H9 (cell line): ENCODE measurements around the gene SPATA19. TPM values are rescaled to one million over a fixed set of nuclear protein-coding genes. Genes with fewer than 3 reads are reported as not detected.

Experiments used
- DNase-seq: peaks from one replicate; pipeline ENCODE4 v3.0.0-alpha.2; 2017
- H2AFZ ChIP-seq: one replicate; pipeline ENCODE4 v1.6.1; 2013; ENCODE audit warnings: mild to moderate bottlenecking, low read length, control low read depth, moderate library complexity
- H2AK5ac ChIP-seq: 2 replicates; pipeline ENCODE4 v1.6.1; 2013; ENCODE audit warnings: low read length, control low read depth, mixed read lengths; ENCODE audit not compliant: insufficient read length
- H2BK120ac ChIP-seq: one replicate; pipeline ENCODE4 v1.6.1; 2013; ENCODE audit warnings: low read depth, mild to moderate bottlenecking, low read length, control low read depth, inconsistent platforms; ENCODE audit not compliant: poor library complexity, severe bottlenecking
- H2BK12ac ChIP-seq: 2 replicates; pipeline ENCODE4 v1.6.1; 2013; ENCODE audit warnings: low read length, control low read depth, mixed read lengths, low read depth; ENCODE audit not compliant: insufficient read length
- H2BK15ac ChIP-seq: 2 replicates; pipeline ENCODE4 v1.6.1; 2013; ENCODE audit warnings: low read depth, low read length, control low read depth
- H2BK20ac ChIP-seq: one replicate; pipeline ENCODE4 v1.6.1; 2013; ENCODE audit warnings: low read depth, mild to moderate bottlenecking, low read length, control low read depth, inconsistent platforms; ENCODE audit not compliant: poor library complexity, severe bottlenecking
- H2BK5ac ChIP-seq: 2 replicates; pipeline ENCODE4 v1.6.1; 2013; ENCODE audit warnings: low read length, control low read depth, mixed read lengths; ENCODE audit not compliant: insufficient read length
- H3K14ac ChIP-seq: 2 replicates; pipeline ENCODE4 v1.6.1; 2013; ENCODE audit warnings: low read length, control low read depth; ENCODE audit not compliant: insufficient read depth
- H3K18ac ChIP-seq: 2 replicates; pipeline ENCODE4 v1.6.1; 2013; ENCODE audit warnings: low read depth, mild to moderate bottlenecking, mixed read lengths, low read length, control low read depth; ENCODE audit not compliant: insufficient read length
- H3K23ac ChIP-seq: 2 replicates; pipeline ENCODE4 v1.6.1; 2013; ENCODE audit warnings: low read length, control low read depth, mixed read lengths, low read depth; ENCODE audit not compliant: insufficient read length
- H3K23me2 ChIP-seq: 2 replicates; pipeline ENCODE4 v1.6.1; 2013; ENCODE audit warnings: low read depth, mild to moderate bottlenecking, mixed read lengths, low read length, control low read depth; ENCODE audit not compliant: insufficient read length, poor library complexity, severe bottlenecking
- H3K27ac ChIP-seq: 2 replicates; pipeline ENCODE4 v1.5.1; 2013; ENCODE audit warnings: low read length, control low read depth, mixed read lengths, low read depth; ENCODE audit not compliant: insufficient read length
- H3K27me3 ChIP-seq: 2 replicates; pipeline ENCODE4 v1.6.1; 2013; ENCODE audit warnings: low read length, control low read depth, inconsistent platforms; ENCODE audit not compliant: insufficient read depth
- H3K4ac ChIP-seq: 2 replicates; pipeline ENCODE4 v1.6.1; 2013; ENCODE audit warnings: low read depth, mild to moderate bottlenecking, control low read depth, inconsistent platforms, low read length, moderate library complexity
- H3K4me1 ChIP-seq: 2 replicates; pipeline ENCODE4 v1.6.1; 2013; ENCODE audit warnings: low read length, control low read depth, inconsistent platforms; ENCODE audit not compliant: insufficient read depth
- H3K4me2 ChIP-seq: 2 replicates; pipeline ENCODE4 v1.6.1; 2013; ENCODE audit warnings: low read length, control low read depth, mixed read lengths; ENCODE audit not compliant: insufficient read length, insufficient read depth
- H3K56ac ChIP-seq: 2 replicates; pipeline ENCODE4 v1.6.1; 2013; ENCODE audit warnings: low read depth, mild to moderate bottlenecking, mixed read lengths, low read length, control low read depth; ENCODE audit not compliant: insufficient read length
- H3K79me1 ChIP-seq: 2 replicates; pipeline ENCODE4 v1.6.1; 2013; ENCODE audit warnings: low read depth, mild to moderate bottlenecking, moderate library complexity, low read length, control low read depth, inconsistent platforms; ENCODE audit not compliant: insufficient read depth, poor library complexity, severe bottlenecking
- H3K79me2 ChIP-seq: 2 replicates; pipeline ENCODE4 v1.6.1; 2013; ENCODE audit warnings: low read length, control low read depth, inconsistent platforms; ENCODE audit not compliant: insufficient read depth
- H3K9ac ChIP-seq: 2 replicates; pipeline ENCODE4 v1.6.1; 2013; ENCODE audit warnings: low read length, control low read depth, mixed read lengths; ENCODE audit not compliant: insufficient read length; ENCODE audit errors: extremely low read depth
- H3K9me3 ChIP-seq: one replicate; pipeline ENCODE4 v1.6.1; 2013; ENCODE audit warnings: low read depth, low read length, inconsistent platforms; ENCODE audit not compliant: control insufficient read depth
- H3T11ph ChIP-seq: one replicate; pipeline ENCODE4 v1.6.1; 2013; ENCODE audit warnings: mild to moderate bottlenecking, low read length, control low read depth, inconsistent platforms
- H4K20me1 ChIP-seq: one replicate; pipeline ENCODE4 v1.6.1; 2013; ENCODE audit not compliant: control insufficient read depth, insufficient read length, insufficient read depth
- H4K5ac ChIP-seq: 2 replicates; pipeline ENCODE4 v1.6.1; 2013; ENCODE audit warnings: low read depth, mild to moderate bottlenecking, mixed read lengths, low read length, control low read depth; ENCODE audit not compliant: insufficient read length
- H4K8ac ChIP-seq: replicated peaks from 2 replicates; pipeline ENCODE4 v1.6.1; 2013; ENCODE audit warnings: low read length, control low read depth, mixed read lengths, low read depth; ENCODE audit not compliant: insufficient read length
- H4K91ac ChIP-seq: 2 replicates; pipeline ENCODE4 v1.6.1; 2013; ENCODE audit warnings: low read depth, mild to moderate bottlenecking, moderate library complexity, mixed read lengths, low read length, control low read depth; ENCODE audit not compliant: insufficient read length
- H3K27ac Mint-ChIP-seq, 3 experiments: 2 replicates in 2 of 3; 3 replicates in 1 of 3; pipeline ENCODE4 v1.8.0; 2020 to 2021; ENCODE audit warnings: mixed read lengths in 3 of 3, mild to moderate bottlenecking in 1 of 3, moderate library complexity in 1 of 3
- H3K27me3 Mint-ChIP-seq: 2 replicates; pipeline ENCODE4 v1.8.0; 2021; ENCODE audit warnings: low read depth, mild to moderate bottlenecking, moderate library complexity, mixed read lengths
- H3K36me3 Mint-ChIP-seq, 3 experiments: 2 replicates in 2 of 3; 3 replicates in 1 of 3; pipeline ENCODE4 v1.8.0; 2020 to 2021; ENCODE audit warnings: low read depth in 3 of 3, mixed read lengths in 3 of 3; ENCODE audit not compliant: insufficient read depth in 1 of 3
- H3K4me1 Mint-ChIP-seq, 2 experiments: 2 replicates each; pipeline ENCODE4 v1.8.0; 2020; ENCODE audit warnings: mixed read lengths in 2 of 2
- H3K4me3 Mint-ChIP-seq, 2 experiments: 2 replicates in 1 of 2; 3 replicates in 1 of 2; pipeline ENCODE4 v1.8.0; 2020 to 2021; ENCODE audit warnings: mild to moderate bottlenecking in 2 of 2, mixed read lengths in 2 of 2, moderate library complexity in 1 of 2
- H3K9me3 Mint-ChIP-seq, 2 experiments: 2 replicates in 1 of 2; 3 replicates in 1 of 2; pipeline ENCODE4 v1.8.0; 2020; ENCODE audit warnings: mild to moderate bottlenecking in 2 of 2, mixed read lengths in 2 of 2, moderate library complexity in 1 of 2
- WGBS: extraction: QIAGEN DNeasy Blood & Tissue Kit; methylation state at CpG from one replicate; pipeline ENCODE4 v1.1.7; 2013; ENCODE audit warnings: missing lambda C conversion rate, low lambda C conversion rate, mixed read lengths; ENCODE audit not compliant: insufficient read length; ENCODE audit errors: extremely low coverage; 5-methylcytosine and 5-hydroxymethylcytosine counted together
- total RNA-seq: library from RNA; stranded (reverse); gene quantifications from 2 replicates; pipeline ENCODE4 v1.2.1, GENCODE V29; 2021
- TF ChIP-seq, protein P1 (sequence below): fragments of 200-600 bp; sonication (generic); conservative IDR thresholded peaks from 3 replicates; pipeline ENCODE4 v1.8.0; 2021; ENCODE audit warnings: antibody characterized with exemption, mild to moderate bottlenecking

Gene SPATA19
- total RNA-seq, 1 experiment from 2014 or later, result not detected

DNA sequence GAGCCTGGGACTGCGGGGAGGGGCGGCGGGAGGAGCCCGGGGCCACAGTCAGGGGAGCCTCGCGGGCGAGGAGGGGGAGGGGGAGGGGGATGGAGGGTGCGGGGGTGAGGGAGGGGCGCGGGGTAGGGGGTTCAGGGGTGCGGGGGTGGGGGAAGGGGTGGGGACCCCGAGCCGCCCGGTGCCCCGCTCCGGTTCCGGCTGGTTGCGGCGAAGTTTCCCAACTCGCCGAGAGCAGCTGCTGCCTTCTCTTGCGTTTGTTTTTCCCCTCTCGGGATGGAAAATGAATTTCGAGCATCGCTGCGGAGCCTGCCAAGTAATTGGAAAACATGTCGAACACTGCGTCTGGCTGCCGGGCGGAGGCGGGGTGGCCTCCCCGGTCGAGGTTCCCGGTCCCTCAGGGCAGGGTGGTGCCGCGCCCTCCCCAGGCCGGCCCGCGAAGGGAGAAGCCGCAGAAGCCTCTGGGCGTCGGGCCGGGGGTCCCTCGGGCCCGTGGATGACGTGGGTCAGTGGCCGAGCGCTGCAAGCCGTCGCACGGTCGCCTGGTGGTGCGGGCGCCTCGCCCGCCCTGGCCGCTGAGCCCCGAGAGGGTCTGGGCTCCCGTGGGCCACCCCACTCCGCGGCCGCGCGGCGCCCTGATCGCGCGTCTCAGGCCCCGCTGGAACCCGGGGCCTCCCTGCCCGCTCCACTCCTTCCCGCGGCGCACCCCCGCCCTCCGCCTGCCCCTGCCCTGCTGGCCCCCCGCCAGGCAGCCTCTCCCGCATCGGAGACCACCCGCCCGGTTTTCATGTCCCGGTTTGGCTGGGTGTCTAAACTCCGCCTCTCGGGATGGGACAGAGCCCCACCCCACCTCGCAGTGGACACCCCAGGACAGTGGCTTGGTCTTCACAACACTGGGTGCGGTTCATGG, 12.1 kb downstream of the SPATA19 start:
- H4K5ac ChIP-seq, result no peak overlapping the region
- H3K4ac ChIP-seq, result no peak overlapping the region
- no peak overlapping the region for H3K9ac ChIP-seq
- H3K9me3 ChIP-seq, result no peaks in the 10 kb centered on the region
- no peak overlapping the region for H2BK5ac ChIP-seq
- H2BK20ac ChIP-seq, result no peak overlapping the region
- H3K4me1 Mint-ChIP-seq, result peaks cover 10 to 13% of the 10 kb centered on the region in 2 experiments
- H3K56ac ChIP-seq, result no peak overlapping the region
- no peak for DNase-seq
- no peaks in the 10 kb centered on the region for H3K79me1 ChIP-seq
- H3K27ac ChIP-seq, result no peak overlapping the region
- no peak overlapping the region for H2AK5ac ChIP-seq
- H3K27me3 Mint-ChIP-seq, result peaks cover 16% of the 10 kb centered on the region
- no peak overlapping the region for H4K91ac ChIP-seq
- no peak overlapping the region for H2BK15ac ChIP-seq
- no peak overlapping the region for H2AFZ ChIP-seq
- no peak overlapping the region for H3K4me2 ChIP-seq
- WGBS, result no CpG with 5 or more reads among the region's 86 CpGs
- H3K14ac ChIP-seq, result no peak overlapping the region
- no peak overlapping the region for H3T11ph ChIP-seq
- no peaks in the 10 kb centered on the region for H3K4me1 ChIP-seq
- no peak overlapping the region for H2BK12ac ChIP-seq
- H2BK120ac ChIP-seq, result no peak overlapping the region
- no peaks in the 10 kb centered on the region for H4K20me1 ChIP-seq
- no peak overlapping the region for H3K18ac ChIP-seq
- 0 out of 7 replicates have a peak overlapping the region, but pooled peaks of 1 of the 3 experiments have one; percentile 18 for H3K27ac Mint-ChIP-seq
- H3K9me3 Mint-ChIP-seq, result peaks cover 12 to 16% of the 10 kb centered on the region in 2 experiments
- peaks cover 0 to 14% (median 1%) of the 10 kb centered on the region in 3 experiments; a peak in 4 of 7 replicates for H3K36me3 Mint-ChIP-seq
- H3K23ac ChIP-seq, result no peak overlapping the region
- H3K79me2 ChIP-seq, result no peaks in the 10 kb centered on the region
- no peak overlapping the region for H3K4me3 Mint-ChIP-seq
- H3K23me2 ChIP-seq, result no peaks in the 10 kb centered on the region
- no peaks in the 10 kb centered on the region for H3K27me3 ChIP-seq
- TF ChIP-seq, protein P1, sequence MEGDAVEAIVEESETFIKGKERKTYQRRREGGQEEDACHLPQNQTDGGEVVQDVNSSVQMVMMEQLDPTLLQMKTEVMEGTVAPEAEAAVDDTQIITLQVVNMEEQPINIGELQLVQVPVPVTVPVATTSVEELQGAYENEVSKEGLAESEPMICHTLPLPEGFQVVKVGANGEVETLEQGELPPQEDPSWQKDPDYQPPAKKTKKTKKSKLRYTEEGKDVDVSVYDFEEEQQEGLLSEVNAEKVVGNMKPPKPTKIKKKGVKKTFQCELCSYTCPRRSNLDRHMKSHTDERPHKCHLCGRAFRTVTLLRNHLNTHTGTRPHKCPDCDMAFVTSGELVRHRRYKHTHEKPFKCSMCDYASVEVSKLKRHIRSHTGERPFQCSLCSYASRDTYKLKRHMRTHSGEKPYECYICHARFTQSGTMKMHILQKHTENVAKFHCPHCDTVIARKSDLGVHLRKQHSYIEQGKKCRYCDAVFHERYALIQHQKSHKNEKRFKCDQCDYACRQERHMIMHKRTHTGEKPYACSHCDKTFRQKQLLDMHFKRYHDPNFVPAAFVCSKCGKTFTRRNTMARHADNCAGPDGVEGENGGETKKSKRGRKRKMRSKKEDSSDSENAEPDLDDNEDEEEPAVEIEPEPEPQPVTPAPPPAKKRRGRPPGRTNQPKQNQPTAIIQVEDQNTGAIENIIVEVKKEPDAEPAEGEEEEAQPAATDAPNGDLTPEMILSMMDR, result no peak
- H4K8ac ChIP-seq, result no peak overlapping the region
